K562 (cell line): Measurements from ENCODE around the gene PRCD. TPM values are rescaled to one million over a fixed set of nuclear protein-coding genes. Genes with fewer than 3 reads are reported as not detected.

ENCODE experiments used
- ATAC-seq: fragments of 200-7000 bp; cut with Tn5 transposase; 3 replicates; pipeline ENCODE4 v1.9.1; 2020; ENCODE audit warnings: moderate library complexity
- BruUV-seq: library from RNA; stranded (reverse); fragments of 400-500 nt; replicated peaks from 2 replicates; lab custom pipeline; 2021; lab: Mats Ljungman, UMichigan
- CTCF ChIA-PET: fragments of 300-600 bp; formaldehyde crosslinking; extraction: SDS; loops from one replicate; lab custom pipeline; 2021; ENCODE audit warnings: low intra/inter-chr PET ratio; lab: Yijun Ruan, JAX
- POLR2A ChIA-PET: fragments of 300-600, 350-650 bp; sonication (Branson Sonifier 250); formaldehyde crosslinking; extraction: SDS; loops from one replicate; lab custom pipeline; 2021; ENCODE audit warnings: antibody characterized with exemption, inconsistent platforms; lab: Yijun Ruan, JAX
- DNase-seq, 4 experiments: peaks; one replicate each; pipeline versions ENCODE4 v3.0.0 to v3.0.0-alpha.2; 2011 to 2018; ENCODE audit warnings: low spot score in 3 of 4, mixed read lengths in 3 of 4; ENCODE audit errors: extremely low read depth in 1 of 4
- FAIRE-seq: peaks from 2 replicates; lab custom pipeline; 2011; peaks lifted over from hg19 to GRCh38; lab: Jason Lieb, UNC
- H2AFZ ChIP-seq: 2 replicates; pipeline ENCODE4 v1.6.0; 2011; ENCODE audit warnings: low read depth, low read length, control low read depth, inconsistent platforms
- H3K27ac ChIP-seq: fragments of 200-600 bp; 3 replicates; pipeline ENCODE4 v1.8.0; 2011; ENCODE audit warnings: low read depth, mild to moderate bottlenecking, control low read depth, inconsistent platforms, low read length, moderate library complexity, mixed read lengths; ENCODE audit errors: extremely low read depth
- H3K27me3 ChIP-seq, 2 experiments: fragments of 300-600 bp in 1 of 2; 2 replicates in 1 of 2; 3 replicates in 1 of 2; pipeline versions ENCODE4 v1.6.0 to v1.8.0; 2011; ENCODE audit warnings: inconsistent platforms in 2 of 2, low read length in 2 of 2, mild to moderate bottlenecking in 1 of 2, mixed read lengths in 1 of 2, moderate library complexity in 1 of 2; ENCODE audit not compliant: control insufficient read depth in 2 of 2, insufficient read depth in 2 of 2
- H3K36me3 ChIP-seq: fragments of 300-600 bp; 3 replicates; pipeline ENCODE4 v1.8.0; 2011; ENCODE audit warnings: mild to moderate bottlenecking, low read length, inconsistent platforms; ENCODE audit not compliant: control insufficient read depth, insufficient read depth
- H3K4me1 ChIP-seq, 2 experiments: fragments of 200-600 bp in 1 of 2; replicated peaks in 1 of 2; 2 replicates in 1 of 2; 3 replicates in 1 of 2; pipeline versions ENCODE4 v1.5.1 to v1.8.0; 2011; ENCODE audit warnings: inconsistent platforms in 2 of 2, low read length in 2 of 2, mild to moderate bottlenecking in 1 of 2, mixed read lengths in 1 of 2, moderate library complexity in 1 of 2; ENCODE audit not compliant: control insufficient read depth in 2 of 2, insufficient read depth in 2 of 2
- H3K4me2 ChIP-seq: 2 replicates; pipeline ENCODE4 v1.6.1; 2011; ENCODE audit warnings: low read length, control low read depth, inconsistent platforms, mixed read lengths; ENCODE audit not compliant: insufficient read depth
- H3K4me3 ChIP-seq: fragments of 200-600 bp; sonication (generic), shearing (Covaris generic); 2 replicates; pipeline ENCODE4 v1.5.1; 2016; ENCODE audit warnings: control low read depth, inconsistent platforms
- H3K79me2 ChIP-seq: fragments of 200-600 bp; 3 replicates; pipeline ENCODE4 v1.8.0; 2011; ENCODE audit warnings: low read length, inconsistent platforms; ENCODE audit not compliant: control insufficient read depth, insufficient read depth
- H3K9ac ChIP-seq, 2 experiments: 2 replicates each; pipeline versions ENCODE4 v1.6.0 to v1.6.1; 2011; ENCODE audit warnings: low read depth in 2 of 2, low read length in 2 of 2, control low read depth in 1 of 2, inconsistent platforms in 1 of 2, mild to moderate bottlenecking in 1 of 2, mixed read lengths in 1 of 2; ENCODE audit not compliant: insufficient read depth in 1 of 2
- H3K9me1 ChIP-seq: one replicate; pipeline ENCODE4 v1.6.0; 2011; ENCODE audit warnings: inconsistent platforms, mild to moderate bottlenecking, low read length, moderate library complexity; ENCODE audit not compliant: control insufficient read depth, insufficient read depth
- H3K9me3 ChIP-seq: replicated peaks from 2 replicates; pipeline ENCODE4 v1.5.1; 2011; ENCODE audit warnings: low read depth, low read length, inconsistent platforms; ENCODE audit not compliant: control insufficient read depth, insufficient read depth
- H4K20me1 ChIP-seq: replicated peaks from 2 replicates; pipeline ENCODE4 v1.6.1; 2011; ENCODE audit warnings: low read length, inconsistent platforms, mixed read lengths; ENCODE audit not compliant: control insufficient read depth, insufficient read depth
- CBX8 ChIP-seq: fragments of 200-600 bp; sonication (generic); IDR thresholded peaks from 2 replicates; pipeline ENCODE4 v1.6.1; 2012; ENCODE audit warnings: borderline replicate concordance, mixed run types, low read depth, mild to moderate bottlenecking, moderate library complexity, mixed read lengths, low read length, control low read depth, inconsistent platforms; ENCODE audit not compliant: poor library complexity, severe bottlenecking; ENCODE audit errors: extremely low read depth
- ERF ChIP-seq: fragments of 450-650 bp; formaldehyde crosslinking; IDR thresholded peaks from 2 replicates; pipeline ENCODE4 v1.4.0; 2020; ENCODE audit warnings: mild to moderate bottlenecking, mixed read lengths
- KDM1A ChIP-seq, 2 experiments: fragments of 450-650 bp; IDR thresholded peaks; 2 replicates each; pipeline ENCODE4 v1.6.1; 2016; ENCODE audit warnings: mild to moderate bottlenecking in 2 of 2
- PRDM10 ChIP-seq: fragments of 450-650 bp; IDR thresholded peaks from 2 replicates; pipeline ENCODE4 v1.6.1; 2018; ENCODE audit not compliant: partially characterized antibody
- RCOR1 ChIP-seq, 2 experiments: IDR thresholded peaks; 2 replicates each; pipeline ENCODE4 v1.6.1; 2012; ENCODE audit warnings: low read depth in 2 of 2, low read length in 2 of 2, borderline replicate concordance in 1 of 2, improper control_type of control experiment in 1 of 2
- SMARCE1 ChIP-seq: fragments of 450-650 bp; IDR thresholded peaks from 2 replicates; pipeline ENCODE4 v1.7.1; 2016; ENCODE audit warnings: mild to moderate bottlenecking
- ZBTB33 ChIP-seq: sonication (generic); formaldehyde crosslinking; IDR thresholded peaks from 2 replicates; pipeline ENCODE4 v1.8.1; 2023; ENCODE audit warnings: mild to moderate bottlenecking, missing genetic modification reagents
- ZBTB8A ChIP-seq: fragments of 450-650 bp; IDR thresholded peaks from 2 replicates; pipeline ENCODE4 v1.6.1; 2018; ENCODE audit warnings: mild to moderate bottlenecking, moderate library complexity; ENCODE audit not compliant: partially characterized antibody
- WGBS: fragments of 100-300 bp; shearing (Covaris generic); methylation state at CpG from one replicate; pipeline ENCODE4 v1.1.6; 2016; ENCODE audit warnings: low coverage, mixed read lengths; ENCODE audit not compliant: insufficient coverage; ENCODE audit errors: missing lambda C conversion rate; 5-methylcytosine and 5-hydroxymethylcytosine counted together
- in situ Hi-C: fragments of 300-500 bp; cut with MboI; formaldehyde crosslinking; loops from 4 replicates; pipeline ENCODE4 v1.15.0; 2018; ENCODE audit warnings: inconsistent platforms, mixed read lengths
- intact Hi-C: fragments of 100-400 bp; cut with micrococcal nuclease; formaldehyde crosslinking; loops from 2 replicates; pipeline ENCODE4 v1.14.2; 2022
- polyA plus RNA-seq, 8 experiments: library from polyadenylated mRNA; depleted of rRNA in 4 of 8; stranded (reverse) in 5 of 8; unstranded in 3 of 8; fragments of >200 nt; fragmentation: Nextera tagmentation in 2 of 8; fragmentation: Illumina TruSeq in 1 of 8; extraction: Ambion mirVana in 2 of 8; extraction: Trizol in 1 of 8; gene quantifications; 2 replicates each; pipeline versions ENCODE4 v1.2.1 to v1.2.3, GENCODE V29; 2011 to 2014; ENCODE audit warnings: inconsistent platforms in 1 of 8, missing spikeins in 1 of 8
- total RNA-seq, 7 experiments: library from RNA; depleted of rRNA in 6 of 7; stranded (reverse); fragments of >200 nt in 6 of 7; fragmentation: Illumina TruSeq in 2 of 7; extraction: Trizol in 2 of 7; gene quantifications; 2 replicates each; pipeline versions ENCODE4 v1.2.1 to v1.2.3, GENCODE V29; 2011 to 2021; ENCODE audit warnings: low replicate concordance in 1 of 7

The PRCD gene
- total and polyA plus RNA-seq, 9 of the 15 experiments (the other 6 are each of a cell fraction or from before 2014, with no cell fraction given): 0.20 to 0.25 (median 0.21) TPM; not detected in 6

- BruUV-seq: no TSS peak
- no peak for ATAC-seq
- in situ Hi-C loops: no loop called here
- no peaks in the 10 kb centered on the region for H3K9me3 ChIP-seq
- no peak for TF ChIP-seq CBX8
- 0 out of 4 replicates have a peak, but pooled peaks of 1 of the 2 experiments have one; percentile 12 for TF ChIP-seq KDM1A (IDR thresholded peaks at IDR 0.05)
- peak; percentile 68 for TF ChIP-seq ZBTB33 (CRISPR knock-in tag)
- no peak for TF ChIP-seq SMARCE1
- TF ChIP-seq RCOR1 (IDR thresholded peaks at IDR 0.05; ENCODE audit: borderline replicate concordance in 1 of 2, low read depth in 2 of 2, low read length in 2 of 2): no peak
- no peak for TF ChIP-seq ERF (CRISPR knock-in tag)
- TF ChIP-seq ZBTB8A: no peak
- TF ChIP-seq PRDM10: peak; percentile 11
- H4K20me1 ChIP-seq: no peaks in the 10 kb centered on the region
- no peak overlapping the region for H3K27ac ChIP-seq
- H3K4me3 ChIP-seq: no peak overlapping the region
- ChIA-PET POLR2A (interaction anchor here (1.5 to 2.4 kb wide), 3 partner anchors 13 to 30 kb away, joined by 3 to 18 read pairs (median 8); partner anchors contain the start of gene PRCD), CTCF (no interaction called here)
- H3K27me3 ChIP-seq: no peaks in the 10 kb centered on the region
- peak overlapping the region; percentile 27; the same call in 1 of the 2 replicates for H2AFZ ChIP-seq
- peaks cover 33 to 59% of the 10 kb centered on the region in 2 experiments for H3K4me1 ChIP-seq
- H3K36me3 ChIP-seq: no peaks in the 10 kb centered on the region; the same call in 2 of the 3 replicates
- no peak overlapping the region for H3K4me2 ChIP-seq
- 82% methylated on average over 24 of the region's 26 CpGs for WGBS
- no peaks in the 10 kb centered on the region for H3K9me1 ChIP-seq
- FAIRE-seq: no peak
- no peaks in the 10 kb centered on the region for H3K79me2 ChIP-seq
- intact Hi-C loops: loop anchor here (1.0 kb wide), 1 partner anchor 20 kb away; no protein-coding TSS in a partner anchor
- peak in 2 of 4 experiments; percentile 33 to 44 for DNase-seq
- H3K9ac ChIP-seq: peak overlapping the region in 1 of 2 experiments; percentile 62; a peak in 1 of 4 replicates
Measured at GRCh38 chr17:76527430-76528111, 12.3 kb upstream of the PRCD start.
